IMR-90 (cell line): ENCODE results near the gene STIM1. TPM values are rescaled to one million over a fixed set of nuclear protein-coding genes. Genes with fewer than 3 reads are reported as not detected.

Source experiments
- ATAC-seq: fragments of 200-7000 bp; cut with Tn5 transposase; 2 replicates; pipeline ENCODE4 v1.9.1; 2020; ENCODE audit warnings: low read depth, mild to moderate bottlenecking, moderate library complexity
- BruUV-seq: library from RNA; stranded (reverse); fragments of 400-500 nt; replicated peaks from 2 replicates; lab custom pipeline; 2021; lab: Mats Ljungman, UMichigan
- CTCF ChIA-PET: fragments of 300-600 bp; formaldehyde crosslinking; extraction: SDS; loops from one replicate; lab custom pipeline; 2021; ENCODE audit warnings: antibody characterized with exemption; lab: Yijun Ruan, JAX
- POLR2A ChIA-PET: fragments of 300-600 bp; sonication (Branson Sonifier 250); formaldehyde crosslinking; loops from one replicate; lab custom pipeline; 2022; ENCODE audit warnings: antibody characterized with exemption; ENCODE audit not compliant: unreplicated experiment; lab: Charles Lee
- DNase-seq: peaks from one replicate; pipeline ENCODE4 v3.0.0; 2013
- H2AFZ ChIP-seq: replicated peaks from 2 replicates; pipeline ENCODE3; 2013; ENCODE audit warnings: low read length, mild to moderate bottlenecking; ENCODE audit not compliant: poor library complexity
- H2AK5ac ChIP-seq: 2 replicates; pipeline ENCODE4 v1.6.1; 2013; ENCODE audit warnings: low read depth, low read length, inconsistent platforms
- H2AK9ac ChIP-seq: replicated peaks from 2 replicates; pipeline ENCODE3; 2013; ENCODE audit warnings: mild to moderate bottlenecking, low read depth, low read length, moderate library complexity; ENCODE audit not compliant: poor library complexity
- H2BK120ac ChIP-seq: 2 replicates; pipeline ENCODE4 v1.6.1; 2013; ENCODE audit warnings: low read depth, low read length, inconsistent platforms
- H2BK15ac ChIP-seq: 3 replicates; pipeline ENCODE4 v1.6.1; 2013; ENCODE audit warnings: low read depth, low read length, inconsistent platforms
- H2BK20ac ChIP-seq: 2 replicates; pipeline ENCODE4 v1.6.1; 2013; ENCODE audit warnings: low read depth, mild to moderate bottlenecking, inconsistent platforms, low read length, moderate library complexity
- H2BK5ac ChIP-seq: 2 replicates; pipeline ENCODE4 v1.6.1; 2013; ENCODE audit warnings: mild to moderate bottlenecking, low read depth, low read length, inconsistent platforms; ENCODE audit not compliant: poor library complexity, severe bottlenecking
- H3K14ac ChIP-seq: replicated peaks from 2 replicates; pipeline ENCODE4 v1.6.1; 2013; ENCODE audit warnings: low read depth, low read length, inconsistent platforms
- H3K18ac ChIP-seq: 2 replicates; pipeline ENCODE4 v1.6.1; 2013; ENCODE audit warnings: low read depth, low read length, control low read depth
- H3K23ac ChIP-seq: 2 replicates; pipeline ENCODE4 v1.6.1; 2013; ENCODE audit warnings: low read depth, low read length, inconsistent platforms
- H3K27ac ChIP-seq: 2 replicates; pipeline ENCODE4 v1.5.1; 2013; ENCODE audit warnings: mild to moderate bottlenecking, control low read depth, low read length; ENCODE audit not compliant: insufficient read depth
- H3K27me3 ChIP-seq: 2 replicates; pipeline ENCODE4 v1.6.1; 2013; ENCODE audit warnings: low read length; ENCODE audit not compliant: control insufficient read depth, insufficient read depth
- H3K36me3 ChIP-seq: 2 replicates; pipeline ENCODE4 v1.6.1; 2013; ENCODE audit warnings: low read length, mixed read lengths; ENCODE audit not compliant: control insufficient read depth, insufficient read depth
- H3K4ac ChIP-seq: 2 replicates; pipeline ENCODE4 v1.6.1; 2013; ENCODE audit warnings: low read depth, low read length, inconsistent platforms
- H3K4me1 ChIP-seq: 2 replicates; pipeline ENCODE4 v1.6.1; 2013; ENCODE audit warnings: low read length, mixed read lengths; ENCODE audit not compliant: control insufficient read depth, insufficient read depth
- H3K4me2 ChIP-seq: 2 replicates; pipeline ENCODE4 v1.6.1; 2013; ENCODE audit warnings: low read depth, mild to moderate bottlenecking, control low read depth, low read length, moderate library complexity
- H3K4me3 ChIP-seq: 2 replicates; pipeline ENCODE4 v1.5.1; 2013; ENCODE audit warnings: low read depth, mild to moderate bottlenecking, control low read depth, low read length, moderate library complexity; ENCODE audit not compliant: insufficient read depth
- H3K56ac ChIP-seq: 2 replicates; pipeline ENCODE4 v1.6.1; 2013; ENCODE audit warnings: low read length, inconsistent platforms; ENCODE audit not compliant: insufficient read depth; ENCODE audit errors: extremely low read depth
- H3K79me1 ChIP-seq, 2 experiments: 2 replicates each; pipeline ENCODE4 v1.6.1; 2013; ENCODE audit warnings: low read length in 2 of 2, inconsistent platforms in 1 of 2, low read depth in 1 of 2
- H3K9ac ChIP-seq: 2 replicates; pipeline ENCODE4 v1.6.1; 2013; ENCODE audit warnings: low read depth, low read length, control low read depth
- H3K9me1 ChIP-seq: 2 replicates; pipeline ENCODE4 v1.6.1; 2013; ENCODE audit warnings: low read length, inconsistent platforms; ENCODE audit not compliant: insufficient read depth
- H3K9me3 ChIP-seq: 2 replicates; pipeline ENCODE4 v1.6.1; 2013; ENCODE audit warnings: low read length; ENCODE audit not compliant: control insufficient read depth, insufficient read depth
- H4K20me1 ChIP-seq: 2 replicates; pipeline ENCODE4 v1.6.1; 2013; ENCODE audit warnings: low read length, inconsistent platforms; ENCODE audit not compliant: insufficient read depth
- H4K5ac ChIP-seq: 2 replicates; pipeline ENCODE4 v1.6.1; 2013; ENCODE audit warnings: mild to moderate bottlenecking, low read depth, low read length, control low read depth
- H4K8ac ChIP-seq, 2 experiments: 2 replicates each; pipeline ENCODE4 v1.6.1; 2013; ENCODE audit warnings: low read depth in 2 of 2, low read length in 2 of 2, control low read depth in 1 of 2, inconsistent platforms in 1 of 2
- H4K91ac ChIP-seq: 2 replicates; pipeline ENCODE4 v1.6.1; 2013; ENCODE audit warnings: low read depth, low read length, inconsistent platforms; ENCODE audit not compliant: insufficient read depth
- BHLHE40 ChIP-seq: fragments of 150-350 bp; IDR thresholded peaks from 2 replicates; pipeline ENCODE4 v1.6.1; 2016; ENCODE audit warnings: mild to moderate bottlenecking, low read depth, low read length
- CEBPB ChIP-seq: IDR thresholded peaks from 2 replicates; pipeline ENCODE4 v1.6.1; 2012; ENCODE audit warnings: low read depth, low read length, improper control_type of control experiment
- CHD1 ChIP-seq: IDR thresholded peaks from 2 replicates; pipeline ENCODE4 v1.6.1; 2012; ENCODE audit warnings: low read depth, low read length, improper control_type of control experiment
- CTCF ChIP-seq: conservative IDR thresholded peaks from 2 replicates; pipeline ENCODE4 v1.5.1; 2012; ENCODE audit warnings: mild to moderate bottlenecking, low read depth, low read length, improper control_type of control experiment
- ELK1 ChIP-seq: fragments of 150-350 bp; IDR thresholded peaks from 2 replicates; pipeline ENCODE4 v1.6.1; 2016; ENCODE audit warnings: low read depth, mild to moderate bottlenecking, low read length, moderate library complexity, borderline replicate concordance
- FOS ChIP-seq: fragments of 150-350 bp; IDR thresholded peaks from 2 replicates; pipeline ENCODE4 v1.6.1; 2016; ENCODE audit warnings: low read depth, low read length
- MAFK ChIP-seq: IDR thresholded peaks from 2 replicates; pipeline ENCODE4 v1.6.1; 2012; ENCODE audit warnings: low read depth, low read length, improper control_type of control experiment
- MAZ ChIP-seq: IDR thresholded peaks from 2 replicates; pipeline ENCODE4 v1.6.1; 2012; ENCODE audit warnings: low read depth, mild to moderate bottlenecking, low read length, improper control_type of control experiment, moderate library complexity, borderline replicate concordance
- MXI1 ChIP-seq: IDR thresholded peaks from 2 replicates; pipeline ENCODE4 v1.6.1; 2012; ENCODE audit warnings: low read depth, mild to moderate bottlenecking, low read length, moderate library complexity, borderline replicate concordance
- NFE2L2 ChIP-seq: fragments of 150-350 bp; IDR thresholded peaks from 2 replicates; pipeline ENCODE4 v1.6.1; 2016; ENCODE audit warnings: low read depth, mild to moderate bottlenecking, low read length
- POLR2A ChIP-seq: IDR thresholded peaks from 2 replicates; pipeline ENCODE4 v1.6.1; 2012; ENCODE audit warnings: mild to moderate bottlenecking, low read depth, low read length
- RAD21 ChIP-seq: IDR thresholded peaks from 2 replicates; pipeline ENCODE4 v1.6.1; 2012; ENCODE audit warnings: low read length, improper control_type of control experiment
- RCOR1 ChIP-seq: IDR thresholded peaks from 2 replicates; pipeline ENCODE4 v1.6.1; 2012; ENCODE audit warnings: mild to moderate bottlenecking, low read length, improper control_type of control experiment; ENCODE audit not compliant: insufficient replicate concordance
- RFX5 ChIP-seq: IDR thresholded peaks from 2 replicates; pipeline ENCODE4 v1.8.0; 2012; ENCODE audit warnings: low read depth, mild to moderate bottlenecking, low read length, moderate library complexity
- SMC3 ChIP-seq: fragments of 150-350 bp; IDR thresholded peaks from 2 replicates; pipeline ENCODE4 v1.6.1; 2016; ENCODE audit warnings: low read depth, mild to moderate bottlenecking, antibody characterized with exemption, low read length, moderate library complexity
- USF2 ChIP-seq: fragments of 150-350 bp; IDR thresholded peaks from 2 replicates; pipeline ENCODE4 v1.6.1; 2017; ENCODE audit warnings: mild to moderate bottlenecking, antibody characterized with exemption, low read length, low read depth
- whole genome bisulfite sequencing, 2 experiments: methylation state at CpG; one replicate each; pipeline versions ENCODE4 v1.1.5 to v1.1.7; 2013; ENCODE audit warnings: missing lambda C conversion rate in 2 of 2; ENCODE audit not compliant: insufficient read length in 1 of 2; ENCODE audit errors: extremely low coverage in 2 of 2; 5-methylcytosine and 5-hydroxymethylcytosine counted together
- dilution Hi-C: fragments of 300-500 bp; cut with HindIII; formaldehyde crosslinking; loops from one replicate; pipeline ENCODE4 v1.14.3; 2018; ENCODE audit warnings: low sequenced_read_pairs; ENCODE audit not compliant: unreplicated experiment
- in situ Hi-C: fragments of 300-500 bp; cut with MboI; formaldehyde crosslinking; loops from 3 replicates; pipeline ENCODE4 v1.14.3; 2019; ENCODE audit warnings: low sequenced_read_pairs, inconsistent platforms, mixed read lengths
- intact Hi-C: fragments of 100-400 bp; cut with micrococcal nuclease; formaldehyde crosslinking; loops from 2 replicates; pipeline ENCODE4 v1.10.0; 2022
- polyA plus RNA-seq, 3 experiments: library from polyadenylated mRNA; depleted of rRNA; stranded (reverse); fragments of >200 nt; gene quantifications; 2 replicates each; pipeline ENCODE4 v1.2.3, GENCODE V29; 2012; ENCODE audit warnings: low replicate concordance in 1 of 3
- total RNA-seq: library from RNA; depleted of rRNA; stranded (reverse); fragments of >200 nt; gene quantifications from 2 replicates; pipeline ENCODE4 v1.2.3, GENCODE V29; 2012

STIM1 gene
- total and polyA plus RNA-seq, 2 of the 4 experiments (the other 2 are of a cell fraction), result 17.9 to 23.0 TPM

- DNase-seq (no peak), ATAC-seq (no peak)
- no peak overlapping the region for H3K4me2 ChIP-seq
- no peak overlapping the region for H4K91ac ChIP-seq
- peaks cover 7% of the 10 kb centered on the region for H3K9me3 ChIP-seq
- H3K27ac ChIP-seq, result no peak overlapping the region
- H3K4ac ChIP-seq, result no peak overlapping the region
- peaks cover 8% of the 10 kb centered on the region for H3K4me1 ChIP-seq
- H4K5ac ChIP-seq, result no peak overlapping the region
- no peak overlapping the region for H2BK5ac ChIP-seq
- H3K9me1 ChIP-seq, result 0 out of 2 replicates have a peak, but pooled peaks cover 3% of the 10 kb centered on the region
- TF ChIP-seq SMC3, result no peak
- no peak for TF ChIP-seq MAFK
- no peak for TF ChIP-seq MAZ
- no peak for TF ChIP-seq MXI1
- TF ChIP-seq NFE2L2, result no peak
- TF ChIP-seq CTCF, result no peak
- TF ChIP-seq ELK1, result no peak
- no peak for TF ChIP-seq RFX5
- no peak for TF ChIP-seq CHD1
- no peak for TF ChIP-seq RAD21
- no peak for TF ChIP-seq POLR2A
- no peak for TF ChIP-seq USF2
- TF ChIP-seq FOS, result no peak
- TF ChIP-seq BHLHE40, result no peak
- no peak for TF ChIP-seq CEBPB
- TF ChIP-seq RCOR1, result no peak
- H3K27me3 ChIP-seq, result no peaks in the 10 kb centered on the region
- no peak overlapping the region for H2BK120ac ChIP-seq
- no peak overlapping the region for H3K23ac ChIP-seq
- H3K36me3 ChIP-seq, result no peaks in the 10 kb centered on the region
- no peak overlapping the region for H2AK5ac ChIP-seq
- H2BK20ac ChIP-seq, result no peak overlapping the region
- POLR2A ChIA-PET, result no interaction called here
- no peak overlapping the region for H2BK15ac ChIP-seq
- no peak overlapping the region for H3K56ac ChIP-seq
- H2AK9ac ChIP-seq, result no peak overlapping the region
- H4K20me1 ChIP-seq, result no peaks in the 10 kb centered on the region
- no peak overlapping the region for H3K9ac ChIP-seq
- H4K8ac ChIP-seq, result no peak overlapping the region
- CTCF ChIA-PET, result no interaction called here
- H3K4me3 ChIP-seq, result no peak overlapping the region
- intact Hi-C loops (no loop called here), dilution Hi-C loops (no loop called here), in situ Hi-C loops (no loop called here)
- no peak overlapping the region for H2AFZ ChIP-seq
- H3K79me1 ChIP-seq, result peaks cover 5 to 12% of the 10 kb centered on the region in 2 experiments; a peak in 2 of 4 replicates
- WGBS, 2 experiments, result no CpG with 5 or more reads among the region's 1 CpG
- H3K14ac ChIP-seq, result no peak overlapping the region
- BruUV-seq, result no TSS peak
- no peak overlapping the region for H3K18ac ChIP-seq
Observed at GRCh38 chr11:3992964-3993363, 137.5 kb downstream of the STIM1 start.
